ENCODE results near the gene LCAT.

DNA sequence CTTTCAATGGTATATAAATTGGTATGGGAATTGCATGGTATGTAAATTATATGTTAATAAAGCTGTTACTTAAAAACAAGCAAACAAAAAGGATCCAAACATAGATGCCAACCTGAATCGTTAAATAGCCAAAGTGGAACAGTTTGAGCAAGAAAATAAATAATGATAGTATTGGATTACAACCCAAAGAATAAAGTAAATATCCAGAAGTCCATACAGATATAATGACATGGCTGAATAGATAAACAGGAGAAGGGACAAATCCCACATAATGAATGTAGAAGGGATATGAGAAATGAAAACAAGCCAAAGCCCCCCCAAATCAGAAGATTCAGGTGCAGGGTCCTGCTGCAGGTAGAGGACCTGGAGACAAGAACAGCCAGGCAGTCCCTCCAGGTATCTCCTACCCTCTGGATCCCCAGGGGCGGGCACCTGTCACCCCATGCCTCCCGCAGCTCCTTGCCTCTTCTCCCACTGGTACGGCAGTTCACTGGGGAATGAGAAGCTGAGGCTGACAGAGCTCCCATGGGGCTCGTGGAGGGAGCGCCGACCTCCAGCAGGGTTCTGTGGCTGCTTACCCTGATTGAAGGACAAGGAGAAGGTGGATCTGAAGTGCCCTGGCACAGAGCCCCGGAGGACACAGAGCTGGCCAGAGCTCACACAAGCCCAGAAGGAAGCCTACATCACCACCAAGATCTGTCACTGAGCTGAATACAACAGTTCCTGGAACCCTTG, 9.9 kb upstream of the LCAT start:
- TF ChIP-seq POLR2AphosphoS5 (IDR thresholded peaks at IDR 0.05) (no peak), POLR2A (IDR thresholded peaks at IDR 0.05; ENCODE audit: low read depth) (no peak)
- TF ChIP-seq, protein P1, sequence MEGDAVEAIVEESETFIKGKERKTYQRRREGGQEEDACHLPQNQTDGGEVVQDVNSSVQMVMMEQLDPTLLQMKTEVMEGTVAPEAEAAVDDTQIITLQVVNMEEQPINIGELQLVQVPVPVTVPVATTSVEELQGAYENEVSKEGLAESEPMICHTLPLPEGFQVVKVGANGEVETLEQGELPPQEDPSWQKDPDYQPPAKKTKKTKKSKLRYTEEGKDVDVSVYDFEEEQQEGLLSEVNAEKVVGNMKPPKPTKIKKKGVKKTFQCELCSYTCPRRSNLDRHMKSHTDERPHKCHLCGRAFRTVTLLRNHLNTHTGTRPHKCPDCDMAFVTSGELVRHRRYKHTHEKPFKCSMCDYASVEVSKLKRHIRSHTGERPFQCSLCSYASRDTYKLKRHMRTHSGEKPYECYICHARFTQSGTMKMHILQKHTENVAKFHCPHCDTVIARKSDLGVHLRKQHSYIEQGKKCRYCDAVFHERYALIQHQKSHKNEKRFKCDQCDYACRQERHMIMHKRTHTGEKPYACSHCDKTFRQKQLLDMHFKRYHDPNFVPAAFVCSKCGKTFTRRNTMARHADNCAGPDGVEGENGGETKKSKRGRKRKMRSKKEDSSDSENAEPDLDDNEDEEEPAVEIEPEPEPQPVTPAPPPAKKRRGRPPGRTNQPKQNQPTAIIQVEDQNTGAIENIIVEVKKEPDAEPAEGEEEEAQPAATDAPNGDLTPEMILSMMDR (IDR thresholded peaks at IDR 0.05) = no peak

All from esophagus muscularis mucosa (tissue), 3 donors.